A673 (cell line): ENCODE measurements around the gene CTU1. TPM values are rescaled to one million over a fixed set of nuclear protein-coding genes. Genes with fewer than 3 reads are reported as not detected.

Experiments
- BruUV-seq: library from RNA; stranded (reverse); fragments of 400-500 nt; replicated peaks from 2 replicates; lab custom pipeline; 2021; lab: Mats Ljungman, UMichigan
- CTCF ChIA-PET: fragments of 300-600 bp; sonication (Branson Sonifier 250); formaldehyde crosslinking; loops from one replicate; lab custom pipeline; 2022; ENCODE audit warnings: antibody characterized with exemption; lab: Charles Lee
- POLR2A ChIA-PET: fragments of 300-600 bp; sonication (Branson Sonifier 250); formaldehyde crosslinking; loops from one replicate; lab custom pipeline; 2022; ENCODE audit warnings: antibody characterized with exemption; ENCODE audit not compliant: low non-redundant PET; lab: Charles Lee
- DNase-seq: peaks from one replicate; pipeline ENCODE4 v3.0.0-alpha.2; 2015; ENCODE audit warnings: low spot score
- H3K27ac ChIP-seq: fragments of 200-600 bp; sonication (generic); 2 replicates; pipeline ENCODE4 v1.5.1; 2016; ENCODE audit warnings: mixed run types, low read depth, mild to moderate bottlenecking, mixed read lengths, antibody characterized with exemption, low read length; ENCODE audit not compliant: poor library complexity, severe bottlenecking
- H3K27me3 ChIP-seq: fragments of 200-600 bp; sonication (generic); replicated peaks from 2 replicates; pipeline ENCODE4 v1.6.1; 2017; ENCODE audit warnings: mixed run types, low read depth, mild to moderate bottlenecking, mixed read lengths, antibody characterized with exemption, low read length; ENCODE audit not compliant: insufficient read depth, poor library complexity
- H3K36me3 ChIP-seq: fragments of 200-600 bp; sonication (generic); 2 replicates; pipeline ENCODE4 v1.6.1; 2016; ENCODE audit warnings: mixed run types, mild to moderate bottlenecking, mixed read lengths, antibody characterized with exemption, low read length; ENCODE audit not compliant: insufficient read depth, poor library complexity, severe bottlenecking
- H3K4me1 ChIP-seq: fragments of 200-600 bp; sonication (generic); 2 replicates; pipeline ENCODE4 v1.6.1; 2017; ENCODE audit warnings: mixed run types, mild to moderate bottlenecking, mixed read lengths, antibody characterized with exemption, low read length; ENCODE audit not compliant: insufficient read depth, poor library complexity, severe bottlenecking
- H3K4me3 ChIP-seq: fragments of 200-600 bp; sonication (generic); 2 replicates; pipeline ENCODE4 v1.5.1; 2016; ENCODE audit warnings: low read depth, mixed run types, mild to moderate bottlenecking, mixed read lengths, low read length; ENCODE audit not compliant: poor library complexity, severe bottlenecking
- H3K9me3 ChIP-seq: fragments of 200-600 bp; sonication (generic); 2 replicates; pipeline ENCODE4 v1.6.1; 2016; ENCODE audit warnings: mixed run types, low read depth, mild to moderate bottlenecking, mixed read lengths, antibody characterized with exemption, low read length; ENCODE audit not compliant: poor library complexity, severe bottlenecking
- CTCF ChIP-seq: fragments of 300-800, 200-600 bp; sonication (generic); conservative IDR thresholded peaks from 2 replicates; pipeline ENCODE4 v1.5.1; 2017; ENCODE audit warnings: low read depth, mild to moderate bottlenecking, antibody characterized with exemption, low read length, moderate library complexity, mixed read lengths
- EZH2 ChIP-seq: fragments of 200-600 bp; sonication (generic); IDR thresholded peaks from 2 replicates; pipeline ENCODE4 v1.6.1; 2017; ENCODE audit warnings: borderline replicate concordance, low read depth, mild to moderate bottlenecking, mixed read lengths, antibody characterized with exemption, low read length; ENCODE audit not compliant: poor library complexity, severe bottlenecking
- intact Hi-C: fragments of 100-400 bp; cut with micrococcal nuclease; formaldehyde crosslinking; loops from one replicate; pipeline ENCODE4 v1.10.0; 2022; ENCODE audit not compliant: unreplicated experiment
- total RNA-seq: library from RNA; stranded (reverse); gene quantifications from 2 replicates; pipeline ENCODE4 v1.2.3, GENCODE V29; 2021

Gene CTU1
- total RNA-seq, 1 experiment from 2014 or later: 13.4 TPM

GRCh38 chr19:51059715-51060114, 48.5 kb downstream of the CTU1 start:
- H3K9me3 ChIP-seq: no peaks in the 10 kb centered on the region
- POLR2A ChIA-PET: no interaction called here
- H3K27ac ChIP-seq: no peak overlapping the region
- no peak for DNase-seq
- BruUV-seq: no TSS peak
- H3K4me1 ChIP-seq: no peaks in the 10 kb centered on the region
- H3K27me3 ChIP-seq: peaks cover 30% of the 10 kb centered on the region
- intact Hi-C loops: no loop called here
- TF ChIP-seq EZH2: no peak
- no peak for TF ChIP-seq CTCF
- no peaks in the 10 kb centered on the region for H3K36me3 ChIP-seq
- CTCF ChIA-PET: interaction anchor here (0.6 kb wide), 1 partner anchor 139 kb away, joined by 3 read pairs; no protein-coding TSS in a partner anchor
- H3K4me3 ChIP-seq: no peak overlapping the region

DNA sequence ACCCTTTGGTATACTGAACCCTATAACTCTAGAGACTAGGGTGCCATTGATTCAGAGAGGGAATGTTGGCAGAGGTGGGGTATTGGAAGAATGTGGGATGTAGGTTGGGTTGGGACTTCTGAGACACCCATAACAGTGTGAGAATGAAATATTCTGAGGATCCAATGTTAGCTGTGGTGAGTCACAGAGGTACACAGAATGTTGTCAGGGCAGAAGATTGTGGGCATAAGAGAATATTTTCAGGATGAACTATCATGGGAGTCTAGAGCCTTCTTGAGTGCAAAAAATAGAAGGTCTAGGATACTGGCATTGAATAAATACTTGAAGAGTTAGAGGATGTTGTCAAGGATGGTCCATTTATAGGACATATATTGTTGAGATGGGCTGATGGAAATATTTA, 52.3 kb downstream of the CTU1 start:
- Histone ChIP-seq H3K27ac (no peak overlapping the region), H3K4me3 (no peak overlapping the region), H3K4me1 (no peaks in the 10 kb centered on the region), H3K36me3 (no peaks in the 10 kb centered on the region), H3K27me3 (peaks cover 32% of the 10 kb centered on the region), H3K9me3 (no peaks in the 10 kb centered on the region)
- ChIA-PET POLR2A (no interaction called here), CTCF (no interaction called here)
- intact Hi-C loops: no loop called here
- TF ChIP-seq CTCF (no peak), EZH2 (no peak)
- no TSS peak for BruUV-seq
- no peak for DNase-seq

Other genes with a start within 250 kb of the CTU1 start
- gene KLK2, start 235.0 kb downstream of the CTU1 start, total RNA-seq: not detected in 2 replicates
- not detected in 2 replicates for gene KLK4, start 197.0 kb downstream of the CTU1 start, total RNA-seq
- gene KLK5, start 155.4 kb downstream of the CTU1 start, total RNA-seq: not detected in 2 replicates
- gene KLK6, start 138.8 kb downstream of the CTU1 start, total RNA-seq: not detected in 2 replicates
- gene KLK7, start 124.5 kb downstream of the CTU1 start, total RNA-seq: not detected in 2 replicates
- not detected in 2 replicates for gene KLK8, start 106.8 kb downstream of the CTU1 start, total RNA-seq
- gene KLK10, start 88.7 kb downstream of the CTU1 start, total RNA-seq: not detected in 2 replicates
- gene KLK11, start 81.8 kb downstream of the CTU1 start, total RNA-seq: not detected in 2 replicates
- gene KLK12, start 73.4 kb downstream of the CTU1 start, total RNA-seq: not detected in 2 replicates
- not detected in 2 replicates for gene KLK13, start 43.3 kb downstream of the CTU1 start, total RNA-seq
- 1.0 and 1.2 TPM in 2 replicates for gene KLK14, start 25.5 kb downstream of the CTU1 start, total RNA-seq
- not detected in 2 replicates for gene SIGLEC9, start 16.5 kb upstream of the CTU1 start, total RNA-seq
- gene SIGLEC7, start 33.9 kb upstream of the CTU1 start, total RNA-seq: not detected in 2 replicates
- gene CD33, start 116.7 kb upstream of the CTU1 start, total RNA-seq: not detected in 2 replicates
- not detected in 2 replicates for gene SIGLECL1, start 142.7 kb upstream of the CTU1 start, total RNA-seq
- gene IGLON5, start 203.2 kb upstream of the CTU1 start, total RNA-seq: 0.39 and 0.94 TPM in 2 replicates
- 0.69 and 0.94 TPM in 2 replicates for gene VSIG10L, start 233.7 kb upstream of the CTU1 start, total RNA-seq